Osteoblast (primary cell): ENCODE data around the gene TSPAN33. TPM values are rescaled to one million over a fixed set of nuclear protein-coding genes. Genes with fewer than 3 reads are reported as not detected.
"Not testable (repeated sequence)": the region's sequence is repeated elsewhere in the genome, so short reads cannot be mapped to it uniquely, and the experiment has no call there.

Experiments used
- DNase-seq: peaks from one replicate; pipeline ENCODE4 v3.0.0; 2011; ENCODE audit warnings: low spot score, mixed read lengths; ENCODE audit not compliant: insufficient read length; ENCODE audit errors: missing footprints
- H2AFZ ChIP-seq: 2 replicates; pipeline ENCODE4 v1.6.0; 2011; ENCODE audit warnings: mild to moderate bottlenecking, low read length
- H3K27ac ChIP-seq: 2 replicates; pipeline ENCODE4 v1.5.1; 2011; ENCODE audit warnings: mild to moderate bottlenecking, low read depth, low read length, moderate library complexity
- H3K27me3 ChIP-seq: 2 replicates; pipeline ENCODE4 v1.6.0; 2012; ENCODE audit warnings: mild to moderate bottlenecking, control low read depth, inconsistent platforms, low read length, moderate library complexity; ENCODE audit not compliant: insufficient read depth
- H3K36me3 ChIP-seq: 2 replicates; pipeline ENCODE4 v1.5.1; 2011; ENCODE audit warnings: mild to moderate bottlenecking, low read length, control low read depth, moderate library complexity; ENCODE audit not compliant: insufficient read depth
- H3K4me1 ChIP-seq: 2 replicates; pipeline ENCODE4 v1.5.1; 2011; ENCODE audit warnings: mild to moderate bottlenecking, low read length, control low read depth, moderate library complexity; ENCODE audit not compliant: insufficient read depth
- H3K4me2 ChIP-seq: 2 replicates; pipeline ENCODE4 v1.6.0; 2011; ENCODE audit warnings: mild to moderate bottlenecking, low read length; ENCODE audit not compliant: insufficient read depth
- H3K4me3 ChIP-seq: fragments of 200-600 bp; sonication (generic); 3 replicates; pipeline ENCODE4 v1.5.1; 2012; ENCODE audit warnings: mild to moderate bottlenecking, low read length, inconsistent platforms; ENCODE audit not compliant: insufficient read depth
- H3K79me2 ChIP-seq: 2 replicates; pipeline ENCODE4 v1.6.0; 2012; ENCODE audit warnings: mild to moderate bottlenecking, low read length, control low read depth, inconsistent platforms; ENCODE audit not compliant: insufficient read depth
- H3K9me3 ChIP-seq: 2 replicates; pipeline ENCODE4 v1.5.1; 2011; ENCODE audit warnings: low read depth, low read length, control low read depth
- H4K20me1 ChIP-seq: 2 replicates; pipeline ENCODE4 v1.6.0; 2012; ENCODE audit warnings: mild to moderate bottlenecking, low read length, control low read depth; ENCODE audit not compliant: insufficient read depth
- CTCF ChIP-seq: IDR thresholded peaks from 2 replicates; pipeline ENCODE4 v1.5.1; 2011; ENCODE audit warnings: mild to moderate bottlenecking, low read depth, low read length, moderate library complexity; ENCODE audit errors: extremely low read depth
- total RNA-seq: library from RNA; depleted of rRNA; stranded (reverse); fragments of >200 nt; gene quantifications from 2 replicates; pipeline ENCODE4 v1.2.3, GENCODE V29; 2012

Gene TSPAN33
- total RNA-seq, 1 donor: 0.36 TPM

DNA sequence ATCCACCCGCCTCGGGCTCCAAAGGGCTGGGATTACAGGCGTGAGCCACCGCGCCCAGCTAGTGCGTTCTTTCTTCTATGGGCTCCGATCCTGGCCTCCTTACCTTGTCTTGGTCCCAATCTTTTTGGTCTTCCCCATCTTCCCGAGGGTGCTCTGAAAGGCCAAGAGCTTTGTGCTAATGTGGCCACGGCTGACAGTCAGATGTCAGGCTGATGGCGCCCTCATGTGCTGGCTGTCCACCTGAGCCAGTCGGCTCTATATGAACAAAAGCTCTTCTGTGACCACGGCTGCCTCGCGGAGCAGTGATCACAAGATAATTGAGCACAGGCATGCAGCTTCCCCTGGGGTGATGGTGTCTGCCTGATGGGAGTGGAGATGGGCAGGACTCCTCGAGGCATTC lies 69.3 kb downstream of the TSPAN33 start:
- DNase-seq: peak; percentile 85
- TF ChIP-seq CTCF: peak; percentile 7
- H2AFZ ChIP-seq: peak overlapping the region; percentile 65
- no peaks in the 10 kb centered on the region for H3K36me3 ChIP-seq
- H3K27ac ChIP-seq: no peak overlapping the region
- no peaks in the 10 kb centered on the region for H3K4me1 ChIP-seq
- no peaks in the 10 kb centered on the region for H3K9me3 ChIP-seq
- H4K20me1 ChIP-seq: peaks cover 5% of the 10 kb centered on the region
- H3K4me2 ChIP-seq: no peak overlapping the region
- H3K4me3 ChIP-seq: no peak overlapping the region
- no peaks in the 10 kb centered on the region for H3K79me2 ChIP-seq
- no peaks in the 10 kb centered on the region for H3K27me3 ChIP-seq

- H4K20me1 ChIP-seq, H3K4me2 ChIP-seq, H3K4me3 ChIP-seq, H3K4me1 ChIP-seq, H3K36me3 ChIP-seq, H3K27ac ChIP-seq, H2AFZ ChIP-seq, H3K9me3 ChIP-seq, DNase-seq, H3K27me3 ChIP-seq, H3K79me2 ChIP-seq: not testable (repeated sequence)
These were observed 71.2 kb downstream of the TSPAN33 start for GRCh38 chr7:129215691-129216090.

DNA sequence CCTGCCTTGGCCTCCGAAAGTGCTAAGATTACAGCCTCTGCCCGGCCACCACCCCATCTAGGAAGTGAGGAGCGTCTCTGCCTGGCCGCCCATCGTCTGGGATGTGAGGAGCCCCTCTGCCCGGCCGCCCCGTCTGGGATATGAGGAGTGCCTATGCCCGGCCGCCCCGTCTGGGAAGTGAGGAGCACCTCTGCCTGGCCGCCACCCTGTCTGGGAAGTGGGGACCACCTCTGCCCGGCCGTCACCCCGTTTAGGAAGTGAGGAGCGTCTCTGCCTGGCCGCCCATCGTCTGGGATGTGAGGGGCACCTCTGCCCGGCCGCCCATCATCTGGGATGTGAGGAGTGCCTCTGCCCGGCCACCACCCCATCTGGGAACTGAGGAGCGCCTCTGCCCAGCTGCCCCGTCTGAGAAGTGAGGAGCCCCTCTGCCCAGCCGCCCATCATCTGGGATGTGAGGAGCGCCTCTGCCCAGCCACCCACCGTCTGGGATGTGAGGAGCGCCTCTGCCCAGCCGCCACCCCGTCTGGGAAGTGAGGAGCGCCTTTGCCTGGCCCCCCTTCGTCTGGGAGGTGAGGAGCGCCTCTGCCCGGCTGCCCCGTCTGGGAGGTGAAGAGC lies 71.7 kb downstream of the TSPAN33 start:
- not testable (repeated sequence) for H3K4me2 ChIP-seq, H2AFZ ChIP-seq, H3K4me3 ChIP-seq, H4K20me1 ChIP-seq, H3K36me3 ChIP-seq, H3K4me1 ChIP-seq, H3K27ac ChIP-seq, H3K27me3 ChIP-seq, DNase-seq, H3K9me3 ChIP-seq, H3K79me2 ChIP-seq

DNA sequence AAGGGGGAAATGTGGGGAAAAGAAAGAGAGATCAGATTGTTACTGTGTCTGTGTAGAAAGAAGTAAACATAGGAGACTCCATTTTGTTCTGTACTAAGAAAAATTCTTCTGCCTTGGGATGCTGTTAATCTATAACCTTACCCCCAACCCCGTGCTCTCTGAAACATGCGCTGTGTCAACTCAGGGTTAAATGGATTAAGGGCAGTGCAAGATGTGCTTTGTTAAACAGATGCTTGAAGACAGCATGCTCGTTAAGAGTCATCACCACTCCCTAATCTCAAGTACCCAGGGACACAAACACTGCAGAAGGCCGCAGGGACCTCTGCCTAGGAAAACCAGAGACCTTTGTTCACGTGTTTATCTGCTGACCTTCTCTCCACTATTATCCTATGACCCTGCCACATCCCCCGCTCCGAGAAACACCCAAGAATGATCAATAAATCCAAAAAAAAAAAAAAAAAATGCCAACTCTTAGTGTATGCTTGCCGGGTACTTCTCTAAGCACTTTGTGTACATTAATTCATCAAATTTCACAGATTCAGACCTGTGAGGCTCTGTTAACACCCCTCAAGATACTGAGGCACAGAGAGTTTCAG lies 72.4 kb downstream of the TSPAN33 start:
- H3K27ac ChIP-seq, H3K36me3 ChIP-seq, H3K79me2 ChIP-seq, H3K4me1 ChIP-seq, H3K27me3 ChIP-seq, H3K4me2 ChIP-seq, H3K9me3 ChIP-seq, H3K4me3 ChIP-seq, H2AFZ ChIP-seq, H4K20me1 ChIP-seq, DNase-seq: not testable (repeated sequence)

- Histone ChIP-seq H3K36me3 (no peaks in the 10 kb centered on the region), H3K79me2 (no peaks in the 10 kb centered on the region), H3K27me3 (no peaks in the 10 kb centered on the region), H3K4me3 (no peak overlapping the region), H3K9me3 (no peaks in the 10 kb centered on the region), H3K27ac (no peak overlapping the region), H3K4me1 (no peaks in the 10 kb centered on the region), H4K20me1 (no peaks in the 10 kb centered on the region), H3K4me2 (no peak overlapping the region), H2AFZ (no peak overlapping the region)
- DNase-seq: peak; percentile 96
- TF ChIP-seq CTCF: peak; percentile 87
These were observed 74.1 kb downstream of the TSPAN33 start for GRCh38 chr7:129218514-129219062.

- H3K4me3 ChIP-seq, H3K4me1 ChIP-seq, H4K20me1 ChIP-seq, H3K79me2 ChIP-seq, H3K9me3 ChIP-seq, H3K27ac ChIP-seq, H3K27me3 ChIP-seq, H3K36me3 ChIP-seq, H3K4me2 ChIP-seq, DNase-seq, H2AFZ ChIP-seq: not testable (repeated sequence)
These were observed 74.7 kb downstream of the TSPAN33 start for GRCh38 chr7:129219166-129219565.
